OCI-LY1 (cell line): ENCODE data around the gene FRA10AC1.

Experiments
- H2AFZ ChIP-seq: fragments of 200-600 bp; sonication (generic), shearing (Covaris generic); 2 replicates; pipeline ENCODE4 v1.6.0; 2014; ENCODE audit warnings: antibody characterized with exemption, mild to moderate bottlenecking, low read length
- H3F3A ChIP-seq: fragments of 200-600 bp; sonication (generic), shearing (Covaris generic); 2 replicates; pipeline ENCODE4 v1.6.0; 2014; ENCODE audit warnings: mild to moderate bottlenecking, antibody characterized with exemption, low read length, moderate library complexity; ENCODE audit not compliant: insufficient read depth
- H3K27ac ChIP-seq: fragments of 200-600 bp; sonication (generic); 2 replicates; pipeline ENCODE4 v1.5.1; 2014; ENCODE audit warnings: low read length, mixed run types, mild to moderate bottlenecking, low read depth; ENCODE audit not compliant: poor library complexity, severe bottlenecking
- H3K27me3 ChIP-seq: fragments of 200-600 bp; sonication (generic); 2 replicates; pipeline ENCODE4 v1.6.0; 2014; ENCODE audit warnings: antibody characterized with exemption, mild to moderate bottlenecking, low read length, moderate library complexity; ENCODE audit not compliant: insufficient read depth
- H3K36me3 ChIP-seq: fragments of 200-600 bp; sonication (generic); 2 replicates; pipeline ENCODE4 v1.6.1; 2014; ENCODE audit warnings: mild to moderate bottlenecking, antibody characterized with exemption, low read length, moderate library complexity, mixed read lengths; ENCODE audit not compliant: insufficient read depth
- H3K4me1 ChIP-seq: fragments of 200-600 bp; sonication (generic); 2 replicates; pipeline ENCODE4 v1.5.1; 2014; ENCODE audit warnings: mild to moderate bottlenecking, low read length, moderate library complexity; ENCODE audit not compliant: insufficient read depth, severe bottlenecking
- H3K4me2 ChIP-seq: fragments of 200-600 bp; sonication (generic), shearing (Covaris generic); 2 replicates; pipeline ENCODE4 v1.6.1; 2014; ENCODE audit warnings: low read length
- H3K4me3 ChIP-seq: fragments of 200-600 bp; sonication (generic); 2 replicates; pipeline ENCODE4 v1.5.1; 2014; ENCODE audit warnings: low read length, low read depth, mild to moderate bottlenecking, mixed read lengths; ENCODE audit not compliant: poor library complexity, severe bottlenecking
- H3K79me2 ChIP-seq: fragments of 200-600 bp; shearing (Covaris generic); 2 replicates; pipeline ENCODE4 v1.6.1; 2016; ENCODE audit warnings: mixed run types, low read length, mixed read lengths; ENCODE audit not compliant: insufficient read depth
- H3K9ac ChIP-seq: fragments of 200-600 bp; sonication (generic), shearing (Covaris generic); 2 replicates; pipeline ENCODE4 v1.6.1; 2014; ENCODE audit warnings: mild to moderate bottlenecking, low read length, mixed read lengths
- H3K9me2 ChIP-seq: fragments of 200-600 bp; sonication (generic), shearing (Covaris generic); 2 replicates; pipeline ENCODE4 v1.6.1; 2014; ENCODE audit warnings: low read depth, mild to moderate bottlenecking, low read length, mixed read lengths
- H3K9me3 ChIP-seq: fragments of 200-600 bp; shearing (Covaris generic); 2 replicates; pipeline ENCODE4 v1.6.1; 2014; ENCODE audit warnings: low read length, mixed read lengths
- H4K20me1 ChIP-seq: fragments of 200-600 bp; sonication (generic), shearing (Covaris generic); 2 replicates; pipeline ENCODE4 v1.6.0; 2016; ENCODE audit warnings: mild to moderate bottlenecking, low read length; ENCODE audit not compliant: insufficient read depth
- EZH2 ChIP-seq: fragments of 200-600 bp; sonication (generic), shearing (Covaris generic); IDR thresholded peaks from 2 replicates; pipeline ENCODE4 v1.8.0; 2017; ENCODE audit warnings: borderline replicate concordance, mixed run types, mild to moderate bottlenecking, antibody characterized with exemption, low read length, moderate library complexity, mixed read lengths
- TF ChIP-seq, protein P1 (sequence below): fragments of 200-600 bp; sonication (generic), shearing (Covaris generic); IDR thresholded peaks from 2 replicates; pipeline ENCODE4 v1.5.1; 2017; ENCODE audit warnings: mild to moderate bottlenecking, antibody characterized with exemption, low read length, moderate library complexity, mixed read lengths

Gene FRA10AC1

DNA sequence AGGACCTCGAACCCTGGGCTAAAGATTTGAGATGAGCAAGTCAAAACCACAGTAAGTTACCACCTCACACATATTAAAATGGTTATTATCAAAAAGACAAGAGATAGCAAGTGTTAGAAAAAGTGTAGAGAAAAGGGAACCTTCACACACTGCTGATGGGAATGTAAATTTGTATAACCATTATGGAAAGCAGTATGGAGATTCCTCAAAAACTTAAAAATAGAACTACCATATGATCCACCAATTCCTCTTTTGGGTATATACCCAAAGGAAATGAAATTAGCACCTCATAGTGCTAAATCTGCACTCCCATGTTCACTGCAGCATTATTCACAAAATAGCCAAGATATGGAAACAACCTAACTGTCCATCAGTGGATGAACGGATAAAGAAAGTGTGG lies 20.8 kb upstream of the FRA10AC1 start:
- Histone ChIP-seq H3K4me2 (no peak overlapping the region), H3K27ac (no peak overlapping the region), H3K9ac (no peak overlapping the region), H4K20me1 (no peaks in the 10 kb centered on the region), H3K27me3 (no peaks in the 10 kb centered on the region), H2AFZ (no peak overlapping the region), H3F3A (no peaks in the 10 kb centered on the region), H3K9me2 (no peaks in the 10 kb centered on the region), H3K9me3 (no peaks in the 10 kb centered on the region), H3K4me3 (no peak overlapping the region), H3K79me2 (no peaks in the 10 kb centered on the region), H3K4me1 (no peaks in the 10 kb centered on the region), H3K36me3 (no peaks in the 10 kb centered on the region)
- TF ChIP-seq, protein P1, sequence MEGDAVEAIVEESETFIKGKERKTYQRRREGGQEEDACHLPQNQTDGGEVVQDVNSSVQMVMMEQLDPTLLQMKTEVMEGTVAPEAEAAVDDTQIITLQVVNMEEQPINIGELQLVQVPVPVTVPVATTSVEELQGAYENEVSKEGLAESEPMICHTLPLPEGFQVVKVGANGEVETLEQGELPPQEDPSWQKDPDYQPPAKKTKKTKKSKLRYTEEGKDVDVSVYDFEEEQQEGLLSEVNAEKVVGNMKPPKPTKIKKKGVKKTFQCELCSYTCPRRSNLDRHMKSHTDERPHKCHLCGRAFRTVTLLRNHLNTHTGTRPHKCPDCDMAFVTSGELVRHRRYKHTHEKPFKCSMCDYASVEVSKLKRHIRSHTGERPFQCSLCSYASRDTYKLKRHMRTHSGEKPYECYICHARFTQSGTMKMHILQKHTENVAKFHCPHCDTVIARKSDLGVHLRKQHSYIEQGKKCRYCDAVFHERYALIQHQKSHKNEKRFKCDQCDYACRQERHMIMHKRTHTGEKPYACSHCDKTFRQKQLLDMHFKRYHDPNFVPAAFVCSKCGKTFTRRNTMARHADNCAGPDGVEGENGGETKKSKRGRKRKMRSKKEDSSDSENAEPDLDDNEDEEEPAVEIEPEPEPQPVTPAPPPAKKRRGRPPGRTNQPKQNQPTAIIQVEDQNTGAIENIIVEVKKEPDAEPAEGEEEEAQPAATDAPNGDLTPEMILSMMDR = no peak
- TF ChIP-seq EZH2 = no peak

DNA sequence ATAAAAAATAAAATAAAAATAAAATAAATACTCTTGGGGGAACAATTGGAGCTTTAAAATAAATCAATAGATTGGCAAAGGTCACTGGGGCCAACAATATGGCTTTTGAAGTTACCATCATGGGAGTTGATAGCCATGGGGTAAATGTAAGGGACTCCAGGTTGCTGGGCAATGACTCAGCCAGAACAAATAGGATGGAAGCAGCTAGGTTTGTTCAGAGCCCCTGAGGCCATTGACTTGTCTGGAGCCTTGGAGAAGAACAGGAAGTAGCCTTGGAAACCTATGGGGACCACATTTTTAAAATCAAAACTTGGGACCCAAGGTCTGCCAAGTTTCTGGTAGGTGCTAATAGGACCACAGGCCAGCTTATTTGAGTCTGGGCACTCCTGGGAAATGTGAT lies 20.2 kb upstream of the FRA10AC1 start:
- Histone ChIP-seq H3K9me3 (no peaks in the 10 kb centered on the region), H3K27ac (no peak overlapping the region), H3K9ac (no peak overlapping the region), H3F3A (no peaks in the 10 kb centered on the region), H3K79me2 (no peaks in the 10 kb centered on the region), H3K4me2 (no peak overlapping the region), H2AFZ (no peak overlapping the region), H3K4me3 (no peak overlapping the region), H3K36me3 (no peaks in the 10 kb centered on the region), H3K27me3 (no peaks in the 10 kb centered on the region), H4K20me1 (no peaks in the 10 kb centered on the region), H3K9me2 (no peaks in the 10 kb centered on the region), H3K4me1 (no peaks in the 10 kb centered on the region)
- TF ChIP-seq EZH2 = no peak
- TF ChIP-seq, protein P1 = no peak

DNA sequence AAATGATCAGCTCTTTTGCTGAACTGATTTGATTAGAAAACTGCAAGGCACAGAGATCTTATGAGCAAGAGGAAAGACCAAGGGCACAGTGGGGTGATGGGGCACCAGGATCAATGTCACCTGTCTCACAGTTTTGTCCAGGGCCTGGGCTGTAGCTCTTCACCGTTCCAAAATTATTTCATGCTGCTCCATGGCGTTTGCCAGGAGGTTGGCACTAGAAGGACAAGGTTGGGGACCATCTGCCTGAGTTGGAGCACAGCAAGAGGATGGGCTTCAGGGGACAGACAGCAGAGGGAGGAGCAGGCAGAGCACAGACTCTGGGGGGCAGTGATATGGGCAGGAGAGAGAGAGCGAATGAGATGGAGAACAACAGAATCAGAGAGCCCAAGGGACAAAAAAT lies 17.5 kb upstream of the FRA10AC1 start:
- H2AFZ ChIP-seq = no peak overlapping the region
- H3K36me3 ChIP-seq = no peaks in the 10 kb centered on the region
- H3K4me1 ChIP-seq = no peaks in the 10 kb centered on the region
- no peak overlapping the region for H3K4me2 ChIP-seq
- H3K9ac ChIP-seq = no peak overlapping the region
- no peak overlapping the region for H3K4me3 ChIP-seq
- TF ChIP-seq EZH2 = no peak
- TF ChIP-seq, protein P1 = no peak
- H3K9me3 ChIP-seq = no peaks in the 10 kb centered on the region
- H3K9me2 ChIP-seq = no peaks in the 10 kb centered on the region
- H3K27ac ChIP-seq = no peak overlapping the region
- H4K20me1 ChIP-seq = no peaks in the 10 kb centered on the region
- no peaks in the 10 kb centered on the region for H3F3A ChIP-seq
- no peaks in the 10 kb centered on the region for H3K79me2 ChIP-seq
- H3K27me3 ChIP-seq = no peaks in the 10 kb centered on the region
